Neural progenitor cell (in vitro differentiated cells): Measurements from ENCODE around the gene CYBB. TPM values are rescaled to one million over a fixed set of nuclear protein-coding genes. Genes with fewer than 3 reads are reported as not detected.
A peak's percentile ranks its signal among the peaks of the same experiment; 100 is the strongest.

Source experiments
- DNase-seq: peaks from one replicate; pipeline ENCODE4 v3.0.0-alpha.2; 2016; ENCODE audit warnings: low spot score
- H2AFZ ChIP-seq: fragments of 200-600 bp; sonication (generic); replicated peaks from 2 replicates; pipeline ENCODE4 v1.6.1; 2016; ENCODE audit warnings: antibody characterized with exemption
- H3F3A ChIP-seq: fragments of 200-600 bp; sonication (generic); 2 replicates; pipeline ENCODE4 v1.6.1; 2016; ENCODE audit warnings: antibody characterized with exemption, low read depth
- H3K27ac ChIP-seq: fragments of 200-600 bp; sonication (generic); 2 replicates; pipeline ENCODE4 v1.5.1; 2016; ENCODE audit warnings: mild to moderate bottlenecking
- H3K27me3 ChIP-seq: fragments of 200-600 bp; sonication (generic); 2 replicates; pipeline ENCODE4 v1.6.1; 2016; ENCODE audit warnings: mild to moderate bottlenecking, moderate library complexity
- H3K36me3 ChIP-seq: fragments of 200-600 bp; sonication (generic); 2 replicates; pipeline ENCODE4 v1.5.1; 2016
- H3K4me1 ChIP-seq: fragments of 200-600 bp; sonication (generic); 2 replicates; pipeline ENCODE4 v1.6.1; 2016; ENCODE audit warnings: mixed run types
- H3K4me2 ChIP-seq: fragments of 200-600 bp; sonication (generic); 2 replicates; pipeline ENCODE4 v1.6.1; 2016
- H3K4me3 ChIP-seq: fragments of 200-600 bp; sonication (generic); 2 replicates; pipeline ENCODE4 v1.5.1; 2016
- H3K79me2 ChIP-seq: fragments of 200-600 bp; sonication (generic); 2 replicates; pipeline ENCODE4 v1.6.1; 2016; ENCODE audit warnings: low read depth
- H3K9ac ChIP-seq: fragments of 200-600 bp; sonication (generic); 2 replicates; pipeline ENCODE4 v1.6.1; 2016
- H3K9me3 ChIP-seq: fragments of 200-600 bp; sonication (generic); 2 replicates; pipeline ENCODE4 v1.5.1; 2016; ENCODE audit warnings: low read depth
- H4K20me1 ChIP-seq: fragments of 200-600 bp; sonication (generic); 2 replicates; pipeline ENCODE4 v1.6.1; 2016; ENCODE audit warnings: low read depth
- H3K27ac Mint-ChIP-seq: 3 replicates; pipeline ENCODE4 v1.8.0; 2021; ENCODE audit warnings: mixed read lengths
- H3K27me3 Mint-ChIP-seq: 2 replicates; pipeline ENCODE4 v1.8.0; 2022; ENCODE audit warnings: low read depth, mild to moderate bottlenecking, inconsistent platforms, moderate library complexity, mixed read lengths; ENCODE audit not compliant: insufficient read depth
- H3K36me3 Mint-ChIP-seq: 3 replicates; pipeline ENCODE4 v1.8.0; 2021; ENCODE audit warnings: mixed read lengths
- H3K4me1 Mint-ChIP-seq: 3 replicates; pipeline ENCODE4 v1.8.0; 2021; ENCODE audit warnings: mixed read lengths
- H3K4me3 Mint-ChIP-seq: 3 replicates; pipeline ENCODE4 v1.8.0; 2021; ENCODE audit warnings: mild to moderate bottlenecking, moderate library complexity, mixed read lengths
- H3K9me3 Mint-ChIP-seq: 3 replicates; pipeline ENCODE4 v1.8.0; 2020; ENCODE audit warnings: mixed read lengths
- CTCF ChIP-seq: fragments of 200-600 bp; sonication (generic); IDR thresholded peaks from 2 replicates; pipeline ENCODE4 v1.5.1; 2017; ENCODE audit warnings: antibody characterized with exemption, mild to moderate bottlenecking
- EZH2 ChIP-seq: fragments of 200-600 bp; sonication (generic); IDR thresholded peaks from 2 replicates; pipeline ENCODE4 v1.6.1; 2017; ENCODE audit warnings: antibody characterized with exemption, mild to moderate bottlenecking, moderate library complexity
- EZH2phosphoT487 ChIP-seq: fragments of 200-600 bp; sonication (generic); IDR thresholded peaks from 2 replicates; pipeline ENCODE4 v1.6.1; 2017; ENCODE audit warnings: antibody characterized with exemption
- total RNA-seq: library from RNA; depleted of rRNA; stranded (reverse); fragments of >200 nt; gene quantifications from 2 replicates; pipeline ENCODE4 v1.2.3, GENCODE V29; 2015; ENCODE audit warnings: low replicate concordance

The CYBB gene
- total RNA-seq, 1 donor from 2014 or later, result not detected

GRCh38 chrX:37844622-37845021 lies 64.8 kb downstream of the CYBB start:
- no peak overlapping the region for H3K27ac Mint-ChIP-seq
- Histone ChIP-seq H3K9me3 (no peaks in the 10 kb centered on the region), H3K4me1 (no peaks in the 10 kb centered on the region), H3K27ac (no peak overlapping the region), H3K79me2 (no peaks in the 10 kb centered on the region), H3K36me3 (no peaks in the 10 kb centered on the region), H2AFZ (no peak overlapping the region), H4K20me1 (no peaks in the 10 kb centered on the region), H3F3A (no peaks in the 10 kb centered on the region), H3K9ac (no peak overlapping the region), H3K4me2 (no peak overlapping the region), H3K27me3 (no peaks in the 10 kb centered on the region), H3K4me3 (no peak overlapping the region)
- H3K36me3 Mint-ChIP-seq, result no peaks in the 10 kb centered on the region
- no peak for DNase-seq
- H3K4me3 Mint-ChIP-seq, result no peak overlapping the region
- H3K9me3 Mint-ChIP-seq, result peaks cover 3% of the 10 kb centered on the region
- peaks cover 5% of the 10 kb centered on the region for H3K27me3 Mint-ChIP-seq
- H3K4me1 Mint-ChIP-seq, result peaks cover 3% of the 10 kb centered on the region
- no peak for TF ChIP-seq EZH2
- TF ChIP-seq CTCF, result no peak
- no peak for TF ChIP-seq EZH2phosphoT487

- no peak overlapping the region for H2AFZ ChIP-seq
- peak overlapping the region; percentile 56 for H3K4me3 ChIP-seq
- TF ChIP-seq EZH2 (no peak), CTCF (no peak), EZH2phosphoT487 (no peak)
- H4K20me1 ChIP-seq, result no peaks in the 10 kb centered on the region
- H3K4me3 Mint-ChIP-seq, result peak overlapping the region; percentile 71
- peak overlapping the region; percentile 71 for H3K4me2 ChIP-seq
- DNase-seq, result no peak
- H3K27me3 Mint-ChIP-seq, result peaks cover 5% of the 10 kb centered on the region
- H3K36me3 ChIP-seq, result no peaks in the 10 kb centered on the region
- peaks cover 3% of the 10 kb centered on the region for H3K9me3 Mint-ChIP-seq
- H3F3A ChIP-seq, result no peaks in the 10 kb centered on the region
- no peaks in the 10 kb centered on the region for H3K4me1 Mint-ChIP-seq
- H3K79me2 ChIP-seq, result no peaks in the 10 kb centered on the region
- H3K27ac ChIP-seq, result no peak overlapping the region
- H3K27ac Mint-ChIP-seq, result no peak overlapping the region
- H3K27me3 ChIP-seq, result no peaks in the 10 kb centered on the region
- H3K9ac ChIP-seq, result no peak overlapping the region
- H3K36me3 Mint-ChIP-seq, result no peaks in the 10 kb centered on the region
- H3K9me3 ChIP-seq, result no peaks in the 10 kb centered on the region
- no peaks in the 10 kb centered on the region for H3K4me1 ChIP-seq
These were observed 66.3 kb downstream of the CYBB start for GRCh38 chrX:37846141-37846540.

- Histone ChIP-seq H3K4me3 (peak overlapping the region; percentile 56), H3K4me1 (no peaks in the 10 kb centered on the region), H3K27me3 (no peaks in the 10 kb centered on the region), H3K79me2 (no peaks in the 10 kb centered on the region), H3K36me3 (no peaks in the 10 kb centered on the region), H3K27ac (no peak overlapping the region), H3K9ac (no peak overlapping the region), H3K4me2 (peak overlapping the region; percentile 71), H2AFZ (no peak overlapping the region), H3F3A (no peaks in the 10 kb centered on the region), H4K20me1 (no peaks in the 10 kb centered on the region), H3K9me3 (no peaks in the 10 kb centered on the region)
- Mint-ChIP-seq H3K4me3 (peak overlapping the region; percentile 71), H3K27me3 (peaks cover 5% of the 10 kb centered on the region), H3K27ac (no peak overlapping the region), H3K9me3 (peaks cover 3% of the 10 kb centered on the region), H3K36me3 (no peaks in the 10 kb centered on the region), H3K4me1 (no peaks in the 10 kb centered on the region)
- DNase-seq, result no peak
- TF ChIP-seq EZH2, result no peak
- no peak for TF ChIP-seq CTCF
- no peak for TF ChIP-seq EZH2phosphoT487
These were observed 66.7 kb downstream of the CYBB start for GRCh38 chrX:37846558-37846933.
